ENCODE results near the gene DNAJC22.
"Not testable (repeated sequence)": the region's sequence is repeated elsewhere in the genome, so short reads cannot be mapped to it uniquely, and the experiment has no call there.

DNAJC22 gene

DNA sequence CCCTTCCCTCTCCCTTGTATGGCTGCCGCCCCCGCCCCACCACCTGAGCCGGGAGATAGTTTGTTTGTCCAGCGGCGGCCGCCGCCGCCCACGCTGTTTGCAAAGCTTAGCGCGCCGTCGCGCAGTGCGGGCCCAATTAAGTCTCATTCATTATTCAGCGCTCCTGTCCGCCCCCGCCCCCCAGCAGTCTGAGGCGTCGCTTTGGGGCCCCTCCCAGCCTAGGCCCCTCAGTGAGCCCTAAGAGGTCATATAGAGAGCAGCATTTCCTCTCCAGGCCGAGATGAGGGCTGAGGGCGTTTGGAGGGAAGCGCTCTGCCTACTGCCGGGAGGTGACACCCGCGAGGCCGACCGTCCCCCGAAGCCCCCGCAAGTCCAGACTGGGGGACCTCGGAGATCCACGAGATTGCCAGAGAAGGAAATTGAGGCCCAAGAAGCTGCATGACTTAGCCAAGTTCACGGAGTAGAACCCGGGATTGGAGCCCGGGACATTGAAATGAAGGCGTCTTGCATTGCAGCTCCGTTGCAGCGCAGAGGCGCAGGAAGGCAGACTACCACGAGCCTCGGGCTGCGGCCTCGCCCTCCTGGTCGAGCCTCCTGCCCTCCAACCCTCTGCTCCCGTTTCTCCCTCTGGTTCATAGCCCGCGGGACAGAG is at the start of gene DNAJC22:
TSS of gene DNAJC22 (plus strand) at position 230 of the 652 bp plus-strand sequence. CDS start 1,985 bp downstream, outside the sequence.
- no peak for DNase-seq

GRCh38 chr12:49297695-49298060 is 49.0 kb upstream of the DNAJC22 start:
- no peak for DNase-seq

DNA sequence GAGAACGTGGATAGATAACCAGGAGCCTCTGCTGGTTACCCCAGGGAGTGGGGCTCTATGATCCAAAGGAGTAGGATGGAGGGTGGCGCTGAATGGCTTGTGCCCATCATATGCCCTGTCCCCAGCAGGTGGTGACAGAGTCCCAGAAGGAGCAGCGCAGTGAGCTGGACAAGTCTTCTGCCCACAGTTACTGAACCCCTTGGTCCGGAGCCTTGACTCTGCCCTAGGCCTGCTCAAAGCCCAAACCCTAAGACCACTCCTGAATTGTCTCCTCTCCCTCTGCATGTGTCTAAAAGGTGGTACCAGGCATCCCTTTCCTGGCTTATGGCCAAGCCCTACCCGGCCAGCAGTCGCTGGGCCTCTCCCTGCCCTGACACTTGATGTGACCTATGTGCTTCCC is 48.5 kb upstream of the DNAJC22 start:
- DNase-seq: no peak

DNA sequence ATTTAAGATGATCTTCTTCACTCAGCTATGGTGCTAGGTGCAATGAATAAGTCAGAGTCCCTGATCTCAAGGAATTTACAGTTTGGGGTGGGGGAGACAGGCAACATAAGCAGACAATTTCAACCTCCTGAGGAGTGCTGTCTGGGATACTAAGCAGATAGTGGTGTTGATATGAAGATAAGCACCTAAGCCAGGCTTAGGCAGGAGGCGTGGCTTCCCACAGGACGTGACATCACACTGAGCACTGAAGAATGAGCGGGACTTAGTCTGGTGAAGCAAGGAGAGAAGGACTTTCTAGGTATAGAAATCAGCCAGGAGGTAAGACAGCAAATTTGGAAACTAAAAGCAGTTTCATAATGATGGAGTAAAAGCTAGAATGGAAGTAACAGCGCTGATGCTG is 44.9 kb upstream of the DNAJC22 start:
- no peak for DNase-seq

DNA sequence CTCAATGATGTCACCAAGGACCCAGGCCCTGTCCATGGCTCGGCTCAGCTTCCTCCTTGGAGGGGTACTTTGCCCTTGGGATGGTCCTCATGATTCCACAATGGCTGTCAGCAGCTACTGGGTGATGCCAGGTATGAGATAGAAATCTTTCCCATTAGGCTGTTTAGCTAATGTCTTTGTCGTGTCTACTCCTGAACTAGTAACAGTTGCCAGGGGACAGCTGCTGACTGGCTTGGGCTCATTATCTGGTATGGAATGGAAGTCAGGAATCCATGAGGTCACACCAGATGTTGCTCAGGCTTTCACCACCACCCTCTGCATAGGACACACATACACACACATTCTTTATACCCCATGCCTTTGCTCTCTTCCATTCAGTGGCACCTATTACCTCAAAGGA is 42.5 kb upstream of the DNAJC22 start:
- no peak for DNase-seq

GRCh38 chr12:49305762-49306510 is 40.8 kb upstream of the DNAJC22 start:
- no peak for DNase-seq

GRCh38 chr12:49309386-49309785 is 37.3 kb upstream of the DNAJC22 start:
- DNase-seq: no peak

GRCh38 chr12:49310451-49311000 is 36.2 kb upstream of the DNAJC22 start:
- DNase-seq: not testable (repeated sequence)

- no peak for DNase-seq
Measured at GRCh38 chr12:49314811-49315210, 31.9 kb upstream of the DNAJC22 start.

DNA sequence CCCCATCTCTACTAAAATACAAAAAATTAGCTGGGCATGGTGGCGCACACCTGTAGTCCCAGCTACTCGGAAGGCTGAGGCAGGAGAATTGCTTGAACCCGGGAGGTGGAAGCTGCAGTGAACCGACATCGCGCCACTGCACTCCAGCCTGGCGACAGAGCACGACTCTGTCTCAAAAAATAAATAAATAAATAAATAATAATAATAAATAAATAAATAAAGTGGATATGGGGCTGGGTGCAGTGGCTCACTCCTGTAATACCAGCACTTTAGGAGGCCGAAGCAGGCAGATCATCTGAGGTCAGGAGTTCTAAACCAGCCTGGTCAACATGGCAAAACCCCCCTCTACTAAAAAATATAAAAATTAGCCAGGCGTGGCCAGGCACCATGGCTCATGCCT is 29.6 kb upstream of the DNAJC22 start:
- not testable (repeated sequence) for DNase-seq

- not testable (repeated sequence) for DNase-seq
Measured at GRCh38 chr12:49320411-49321103, 26.1 kb upstream of the DNAJC22 start.

DNA sequence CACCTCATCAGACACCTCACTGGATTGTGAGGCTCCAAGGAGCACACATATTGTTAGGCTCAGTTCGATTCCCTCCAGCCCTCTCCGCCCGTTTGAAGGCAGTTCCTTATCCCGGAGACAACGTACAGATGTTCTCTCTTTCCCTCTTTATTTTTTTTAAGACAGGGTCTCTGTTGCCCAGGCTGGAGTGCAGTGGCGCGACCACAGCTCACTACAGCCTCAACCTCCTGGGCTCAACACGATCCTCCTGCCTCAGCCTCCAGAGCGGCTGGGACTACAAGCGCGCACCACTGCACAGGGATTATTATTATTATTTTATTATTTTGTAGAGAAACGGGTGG is 24.4 kb upstream of the DNAJC22 start:
- no peak for DNase-seq

GRCh38 chr12:49322708-49323523 is 23.8 kb upstream of the DNAJC22 start, which contains the start of gene TROAP:
Gene TROAP (plus strand): TSS chr12:49323255. CDS start chr12:49323609, 354 bp downstream.
- peak; percentile 97 for DNase-seq

DNA sequence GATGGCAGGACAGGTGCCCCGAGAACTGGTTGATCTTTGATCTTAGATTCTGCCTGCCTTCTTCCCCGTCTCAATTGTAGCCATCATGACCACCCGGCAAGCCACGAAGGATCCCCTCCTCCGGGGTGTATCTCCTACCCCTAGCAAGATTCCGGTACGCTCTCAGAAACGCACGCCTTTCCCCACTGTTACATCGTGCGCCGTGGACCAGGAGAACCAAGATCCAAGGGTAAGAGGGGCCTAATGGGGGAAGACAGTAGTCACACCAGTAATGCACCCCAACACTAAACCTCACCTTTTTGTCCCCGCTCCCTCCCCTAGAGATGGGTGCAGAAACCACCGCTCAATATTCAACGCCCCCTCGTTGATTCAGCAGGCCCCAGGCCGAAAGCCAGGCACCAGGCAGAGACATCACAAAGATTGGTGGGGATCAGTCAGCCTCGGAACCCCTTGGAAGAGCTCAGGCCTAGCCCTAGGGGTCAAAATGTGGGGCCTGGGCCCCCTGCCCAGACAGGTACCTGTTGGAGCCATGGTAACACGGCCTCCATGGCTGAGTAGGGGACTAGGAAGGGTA is 23.1 kb upstream of the DNAJC22 start:
- DNase-seq: no peak

- DNase-seq: no peak
Measured at GRCh38 chr12:49325606-49326005, 21.1 kb upstream of the DNAJC22 start.

GRCh38 chr12:49327368-49327767 is 19.3 kb upstream of the DNAJC22 start:
- DNase-seq: no peak

DNA sequence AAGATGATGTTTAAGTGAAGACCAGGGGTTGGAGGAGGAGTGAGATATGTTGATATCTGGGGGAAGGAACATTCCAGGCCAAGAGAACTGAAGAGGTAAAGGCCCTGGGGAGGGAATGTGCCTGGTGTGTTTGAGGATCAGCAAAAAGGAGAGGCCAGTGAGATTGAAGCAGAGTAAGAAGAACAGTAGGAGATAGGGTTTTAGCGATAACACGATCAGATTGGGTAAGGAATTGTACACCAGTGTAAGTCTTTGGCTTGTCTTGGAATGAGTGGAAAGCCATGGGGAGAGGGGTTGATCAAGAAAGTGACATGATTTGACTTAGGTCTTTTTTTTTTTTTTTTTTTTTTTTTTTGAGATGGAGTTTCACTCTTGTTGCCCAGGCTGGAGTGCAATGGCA is 18.8 kb upstream of the DNAJC22 start:
- no peak for DNase-seq

DNA sequence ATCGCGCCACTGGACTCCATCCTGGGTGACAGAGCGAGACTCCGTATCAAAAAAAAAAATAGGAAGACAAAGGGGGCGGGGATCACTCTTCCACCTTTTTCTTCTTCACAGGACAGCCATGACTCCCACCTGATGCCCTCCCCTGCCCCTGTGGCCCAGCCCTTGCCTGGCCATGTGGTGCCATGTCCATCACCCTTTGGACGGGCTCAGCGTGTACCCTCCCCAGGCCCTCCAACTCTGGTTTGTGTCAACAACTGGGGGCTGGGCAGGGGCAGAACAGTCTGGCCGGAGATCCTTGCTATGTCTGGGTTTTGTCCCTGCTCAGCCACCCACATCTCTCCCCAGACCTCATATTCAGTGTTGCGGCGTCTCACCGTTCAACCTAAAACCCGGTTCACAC is 17.9 kb upstream of the DNAJC22 start:
- no peak for DNase-seq

DNA sequence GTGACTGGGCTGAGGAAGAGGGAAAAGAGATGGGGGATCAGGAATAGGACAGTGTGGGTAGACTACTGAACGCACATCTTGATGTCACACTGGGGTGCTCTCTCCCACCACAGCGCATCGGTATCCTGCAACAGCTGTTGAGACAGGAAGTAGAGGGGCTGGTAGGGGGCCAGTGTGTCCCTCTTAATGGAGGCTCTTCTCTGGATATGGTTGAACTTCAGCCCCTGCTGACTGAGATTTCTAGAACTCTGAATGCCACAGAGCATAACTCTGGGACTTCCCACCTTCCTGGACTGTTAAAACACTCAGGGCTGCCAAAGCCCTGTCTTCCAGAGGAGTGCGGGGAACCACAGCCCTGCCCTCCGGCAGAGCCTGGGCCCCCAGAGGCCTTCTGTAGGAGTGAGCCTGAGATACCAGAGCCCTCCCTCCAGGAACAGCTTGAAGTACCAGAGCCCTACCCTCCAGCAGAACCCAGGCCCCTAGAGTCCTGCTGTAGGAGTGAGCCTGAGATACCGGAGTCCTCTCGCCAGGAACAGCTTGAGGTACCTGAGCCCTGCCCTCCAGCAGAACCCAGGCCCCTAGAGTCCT is 16.6 kb upstream of the DNAJC22 start:
- DNase-seq: no peak

GRCh38 chr12:49330631-49331379 is 15.9 kb upstream of the DNAJC22 start:
- DNase-seq: no peak

All from CD4-positive, alpha-beta T cell treated with Interleukin-15 for 1 hour (primary cell).